ENCODE data around the gene GCNT3.

- TF ChIP-seq CTCF (IDR thresholded peaks at IDR 0.05): no peak
- no peak for TF ChIP-seq POLR2A (IDR thresholded peaks at IDR 0.05)
Observed at GRCh38 chr15:59657635-59658125, 46.1 kb downstream of the GCNT3 start.

Data from Peyer's patch (tissue), 4 donors.